H1 (cell line): ENCODE results near the gene PDZRN3. TPM values are rescaled to one million over a fixed set of nuclear protein-coding genes. Genes with fewer than 3 reads are reported as not detected.

Experiments used
- CTCF ChIA-PET: fragments of 300-600 bp; sonication (Branson Sonifier 250); formaldehyde crosslinking; loops from one replicate; lab custom pipeline; 2021; ENCODE audit not compliant: partially characterized antibody; lab: Charles Lee
- POLR2A ChIA-PET: fragments of 300-600 bp; sonication (Branson Sonifier 250); formaldehyde crosslinking; loops from one replicate; lab custom pipeline; 2021; ENCODE audit warnings: inconsistent platforms; ENCODE audit not compliant: partially characterized antibody; lab: Charles Lee
- DNase-seq, 2 experiments: peaks; one replicate each; pipeline versions ENCODE4 v3.0.0 to v3.0.0-alpha.2; 2010 to 2022; ENCODE audit warnings: low spot score in 2 of 2, low read depth in 1 of 2, mixed read lengths in 1 of 2
- FAIRE-seq: peaks from 2 replicates; lab custom pipeline; 2011; peaks lifted over from hg19 to GRCh38; lab: Jason Lieb, UNC
- H2AFZ ChIP-seq: 2 replicates; pipeline ENCODE4 v1.8.1; 2012; ENCODE audit warnings: low read length, inconsistent platforms
- H2AK5ac ChIP-seq: 2 replicates; pipeline ENCODE4 v1.6.1; 2013; ENCODE audit warnings: low read depth, low read length
- H2BK120ac ChIP-seq: replicated peaks from 2 replicates; pipeline ENCODE3; 2013; ENCODE audit warnings: low read depth, low read length, inconsistent platforms
- H2BK12ac ChIP-seq: 2 replicates; pipeline ENCODE4 v1.6.1; 2013; ENCODE audit warnings: low read depth, low read length
- H2BK15ac ChIP-seq: 2 replicates; pipeline ENCODE4 v1.6.1; 2013; ENCODE audit warnings: low read length
- H2BK20ac ChIP-seq: 2 replicates; pipeline ENCODE4 v1.6.1; 2013; ENCODE audit warnings: low read length
- H2BK5ac ChIP-seq: 2 replicates; pipeline ENCODE4 v1.6.1; 2013; ENCODE audit warnings: low read depth, low read length
- H3K14ac ChIP-seq: 2 replicates; pipeline ENCODE4 v1.6.1; 2013; ENCODE audit warnings: inconsistent platforms; ENCODE audit not compliant: insufficient read length
- H3K18ac ChIP-seq: 2 replicates; pipeline ENCODE4 v1.6.1; 2013; ENCODE audit warnings: low read length; ENCODE audit errors: extremely low read depth
- H3K23ac ChIP-seq: 2 replicates; pipeline ENCODE4 v1.6.1; 2013; ENCODE audit warnings: inconsistent platforms; ENCODE audit not compliant: insufficient read length
- H3K23me2 ChIP-seq: 2 replicates; pipeline ENCODE4 v1.6.1; 2013; ENCODE audit warnings: low read depth, low read length
- H3K27ac ChIP-seq: 2 replicates; pipeline ENCODE4 v1.6.1; 2011; ENCODE audit warnings: low read depth, low read length, inconsistent platforms
- H3K27me3 ChIP-seq, 4 experiments: replicated peaks in 1 of 4; 1 replicate in 1 of 4; 2 replicates in 3 of 4; pipeline versions ENCODE4 v1.6.1 to v1.8.1; 2011 to 2013; ENCODE audit warnings: low read length in 3 of 4, mild to moderate bottlenecking in 3 of 4, inconsistent platforms in 2 of 4, mixed read lengths in 2 of 4, moderate library complexity in 1 of 4; ENCODE audit not compliant: control insufficient read depth in 3 of 4, insufficient read depth in 3 of 4; ENCODE audit errors: extremely low read depth in 1 of 4
- H3K36me3 ChIP-seq, 4 experiments: 2 replicates each; pipeline versions ENCODE4 v1.6.1 to v1.8.1; 2011 to 2013; ENCODE audit warnings: mild to moderate bottlenecking in 4 of 4, low read length in 3 of 4, moderate library complexity in 2 of 4, control low read depth in 1 of 4, inconsistent platforms in 1 of 4; ENCODE audit not compliant: insufficient read depth in 4 of 4, control insufficient read depth in 2 of 4
- H3K4ac ChIP-seq: replicated peaks from 2 replicates; pipeline ENCODE3; 2013; ENCODE audit warnings: low read length, low read depth, mixed read lengths, inconsistent platforms; ENCODE audit not compliant: insufficient read length
- H3K4me1 ChIP-seq, 4 experiments: replicated peaks in 1 of 4; 1 replicate in 1 of 4; 2 replicates in 3 of 4; pipeline versions ENCODE4 v1.6.1 to v1.8.1; 2011 to 2013; ENCODE audit warnings: low read length in 3 of 4, inconsistent platforms in 2 of 4, mixed read lengths in 1 of 4; ENCODE audit not compliant: insufficient read depth in 4 of 4, control insufficient read depth in 3 of 4
- H3K4me2 ChIP-seq, 2 experiments: 2 replicates each; pipeline versions ENCODE4 v1.6.1 to v1.8.1; 2011 to 2013; ENCODE audit warnings: low read depth in 2 of 2, low read length in 2 of 2, control low read depth in 1 of 2, inconsistent platforms in 1 of 2, mild to moderate bottlenecking in 1 of 2; ENCODE audit not compliant: insufficient read depth in 1 of 2
- H3K4me3 ChIP-seq, 4 experiments: fragments of 200-600, 300-600 bp in 1 of 4; sonication (generic), shearing (Covaris generic), sonication (Bioruptor Twin) in 1 of 4; 2 replicates each; pipeline versions ENCODE4 v1.5.1 to v1.8.1; 2011 to 2016; ENCODE audit warnings: low read length in 4 of 4, low read depth in 3 of 4, control low read depth in 2 of 4, inconsistent platforms in 2 of 4, mild to moderate bottlenecking in 2 of 4, mixed read lengths in 1 of 4, moderate library complexity in 1 of 4; ENCODE audit not compliant: insufficient read depth in 2 of 4; ENCODE audit errors: extremely low read depth in 1 of 4
- H3K56ac ChIP-seq: replicated peaks from 2 replicates; pipeline ENCODE3; 2013; ENCODE audit warnings: low read depth, mild to moderate bottlenecking, mixed read lengths, low read length, inconsistent platforms; ENCODE audit not compliant: insufficient read length
- H3K79me1 ChIP-seq: 2 replicates; pipeline ENCODE4 v1.6.1; 2013; ENCODE audit warnings: low read depth, low read length, control low read depth
- H3K79me2 ChIP-seq, 2 experiments: 2 replicates each; pipeline versions ENCODE4 v1.6.1 to v1.8.1; 2012 to 2013; ENCODE audit warnings: low read length in 2 of 2, mild to moderate bottlenecking in 2 of 2, inconsistent platforms in 1 of 2; ENCODE audit not compliant: insufficient read depth in 2 of 2, control insufficient read depth in 1 of 2
- H3K9ac ChIP-seq, 4 experiments: replicated peaks in 1 of 4; 1 replicate in 1 of 4; 2 replicates in 3 of 4; pipeline versions ENCODE4 v1.6.1 to v1.8.1; 2011 to 2013; ENCODE audit warnings: low read depth in 3 of 4, low read length in 3 of 4, control low read depth in 2 of 4, mild to moderate bottlenecking in 2 of 4, moderate library complexity in 2 of 4, inconsistent platforms in 1 of 4; ENCODE audit errors: extremely low read depth in 1 of 4
- H3K9me3 ChIP-seq, 2 experiments: 2 replicates each; pipeline versions ENCODE4 v1.6.1 to v1.8.1; 2012 to 2013; ENCODE audit warnings: mild to moderate bottlenecking in 2 of 2, moderate library complexity in 2 of 2, control low read depth in 1 of 2, inconsistent platforms in 1 of 2, low read depth in 1 of 2, low read length in 1 of 2, mixed read lengths in 1 of 2; ENCODE audit not compliant: insufficient read depth in 2 of 2
- H4K20me1 ChIP-seq, 2 experiments: replicated peaks in 1 of 2; 2 replicates each; pipeline versions ENCODE3 to v1.8.1; 2011 to 2013; ENCODE audit warnings: inconsistent platforms in 2 of 2, low read length in 2 of 2, mild to moderate bottlenecking in 1 of 2; ENCODE audit not compliant: insufficient read depth in 2 of 2, control insufficient read depth in 1 of 2
- H4K5ac ChIP-seq: 2 replicates; pipeline ENCODE4 v1.6.1; 2013; ENCODE audit warnings: low read length, low read depth, mixed read lengths, inconsistent platforms; ENCODE audit not compliant: insufficient read length
- H4K8ac ChIP-seq: 2 replicates; pipeline ENCODE4 v1.8.0; 2013; ENCODE audit warnings: mild to moderate bottlenecking, moderate library complexity, low read length, inconsistent platforms; ENCODE audit not compliant: insufficient read depth; ENCODE audit errors: extremely low read depth
- H4K91ac ChIP-seq: replicated peaks from 2 replicates; pipeline ENCODE3; 2013; ENCODE audit warnings: low read length, mixed read lengths, inconsistent platforms; ENCODE audit not compliant: insufficient read length
- ASH2L ChIP-seq: fragments of 200-600, 300-600 bp; sonication (generic); IDR thresholded peaks from one replicate; pipeline ENCODE4 v1.7.1; 2017; ENCODE audit warnings: low read length
- BCL11A ChIP-seq, 2 experiments: IDR thresholded peaks; one replicate each; pipeline ENCODE4 v1.6.1; 2011; ENCODE audit warnings: low read depth in 2 of 2, low read length in 2 of 2, mild to moderate bottlenecking in 2 of 2
- SUZ12 ChIP-seq: fragments of 200-600 bp; sonication (generic); IDR thresholded peaks from 2 replicates; pipeline ENCODE4 v1.6.1; 2012; ENCODE audit warnings: mild to moderate bottlenecking, inconsistent platforms, low read length, moderate library complexity, mixed read lengths
- TCF12 ChIP-seq: IDR thresholded peaks from 2 replicates; pipeline ENCODE4 v1.6.1; 2011; ENCODE audit warnings: low read depth, mild to moderate bottlenecking, low read length
- TEAD4 ChIP-seq: IDR thresholded peaks from 2 replicates; pipeline ENCODE4 v1.6.1; 2012; ENCODE audit warnings: low read depth, low read length, inconsistent platforms, mixed read lengths
- WGBS, 2 experiments: shearing (Covaris generic) in 1 of 2; methylation state at CpG; one replicate each; pipeline versions ENCODE4 v1.1.6 to v1.1.7; 2013 to 2015; ENCODE audit warnings: low lambda C conversion rate in 2 of 2, mixed read lengths in 2 of 2, inconsistent platforms in 1 of 2, low coverage in 1 of 2, missing lambda C conversion rate in 1 of 2; ENCODE audit not compliant: insufficient replicate concordance in 2 of 2, insufficient coverage in 1 of 2, insufficient read length in 1 of 2; ENCODE audit errors: extremely low coverage in 1 of 2, missing lambda C conversion rate in 1 of 2; 5-methylcytosine and 5-hydroxymethylcytosine counted together
- polyA plus RNA-seq, 7 experiments: library from polyadenylated mRNA; depleted of rRNA in 3 of 7; stranded (reverse) in 5 of 7; unstranded in 2 of 7; fragments of >200 nt in 5 of 7; fragments of 200-250 nt in 2 of 7; gene quantifications; 1 replicate in 5 of 7; 2 replicates in 1 of 7; 4 replicates in 1 of 7; pipeline versions ENCODE4 v1.2.1 to v1.2.3, GENCODE V29; 2011 to 2013; ENCODE audit warnings: missing spikeins in 2 of 7, mixed read lengths in 2 of 7
- total RNA-seq: library from RNA; stranded (reverse); fragmentation: NEBNext Ultra II Directional; extraction: Animal tissue kit (Norgen Biotek cat#: 25700); gene quantifications from 2 replicates; pipeline ENCODE4 v1.2.1, GENCODE V29; 2021

The PDZRN3 gene
- total and polyA plus RNA-seq, 2 of the 8 experiments (the other 6 are each of a cell fraction or from before 2014, with no cell fraction given): 4.2 to 20.5 TPM

- Histone ChIP-seq H3K4ac (no peak overlapping the region), H3K23ac (no peak overlapping the region), H3K9ac (no peak overlapping the region), H4K20me1 (no peaks in the 10 kb centered on the region), H3K79me2 (no peaks in the 10 kb centered on the region), H3K18ac (no peak overlapping the region)
- POLR2A ChIA-PET: no interaction called here
- 86% methylated on average over 3 of the region's 3 CpGs; no CpG with 5 or more reads in 1 of the 2 experiments for WGBS, 2 experiments
- TF ChIP-seq SUZ12: no peak
- no peak for TF ChIP-seq TEAD4
- no peak for TF ChIP-seq ASH2L
- no peak for TF ChIP-seq TCF12
- no peak for TF ChIP-seq BCL11A (IDR thresholded peaks at IDR 0.05; ENCODE audit: low read depth in 2 of 2, low read length in 2 of 2)
- TF ChIP-seq, all 59 proteins: peak for 0
- H3K79me1 ChIP-seq: no peaks in the 10 kb centered on the region
- no peak overlapping the region for H3K4me3 ChIP-seq
- H3K27me3 ChIP-seq: no peaks in the 10 kb centered on the region; a peak in 3 of 7 replicates
- H2BK120ac ChIP-seq: no peak overlapping the region
- no peak overlapping the region for H2AFZ ChIP-seq
- FAIRE-seq (no peak), DNase-seq (no peak)
- no peak overlapping the region for H4K8ac ChIP-seq
- H3K14ac ChIP-seq: no peak overlapping the region
- peaks cover 3 to 6% (median 4%) of the 10 kb centered on the region in 4 experiments; a peak in 6 of 7 replicates for H3K4me1 ChIP-seq
- H2BK20ac ChIP-seq: no peak overlapping the region
- H2BK12ac ChIP-seq: no peak overlapping the region
- no peaks in the 10 kb centered on the region for H3K23me2 ChIP-seq
- no peak overlapping the region for H4K5ac ChIP-seq
- no peaks in the 10 kb centered on the region for H3K9me3 ChIP-seq
- no peak overlapping the region for H3K56ac ChIP-seq
- no peak overlapping the region for H3K27ac ChIP-seq
- H2BK5ac ChIP-seq: no peak overlapping the region
- H3K36me3 ChIP-seq: no peaks in the 10 kb centered on the region
- CTCF ChIA-PET: interaction anchor here (1.0 to 1.5 kb wide), 3 partner anchors 12 to 56 kb away, joined by 3 to 7 read pairs (median 3); no protein-coding TSS in a partner anchor
- no peak overlapping the region for H3K4me2 ChIP-seq
- no peak overlapping the region for H4K91ac ChIP-seq
- H2AK5ac ChIP-seq: no peak overlapping the region
- H2BK15ac ChIP-seq: no peak overlapping the region
Observed at GRCh38 chr3:73663495-73663894, 38.8 kb upstream of the PDZRN3 start.
